HG03103 (cell line): Measurements from ENCODE around the gene TRPM2.
"Not testable (repeated sequence)": the region's sequence is repeated elsewhere in the genome, so short reads cannot be mapped to it uniquely, and the experiment has no call there.

Experiments
- ATAC-seq: cut with Tn5 transposase; IDR thresholded peaks from one replicate; pipeline ENCODE4 v1.9.1; 2021; ENCODE audit warnings: low read depth; ENCODE audit not compliant: unreplicated experiment

Gene TRPM2

DNA sequence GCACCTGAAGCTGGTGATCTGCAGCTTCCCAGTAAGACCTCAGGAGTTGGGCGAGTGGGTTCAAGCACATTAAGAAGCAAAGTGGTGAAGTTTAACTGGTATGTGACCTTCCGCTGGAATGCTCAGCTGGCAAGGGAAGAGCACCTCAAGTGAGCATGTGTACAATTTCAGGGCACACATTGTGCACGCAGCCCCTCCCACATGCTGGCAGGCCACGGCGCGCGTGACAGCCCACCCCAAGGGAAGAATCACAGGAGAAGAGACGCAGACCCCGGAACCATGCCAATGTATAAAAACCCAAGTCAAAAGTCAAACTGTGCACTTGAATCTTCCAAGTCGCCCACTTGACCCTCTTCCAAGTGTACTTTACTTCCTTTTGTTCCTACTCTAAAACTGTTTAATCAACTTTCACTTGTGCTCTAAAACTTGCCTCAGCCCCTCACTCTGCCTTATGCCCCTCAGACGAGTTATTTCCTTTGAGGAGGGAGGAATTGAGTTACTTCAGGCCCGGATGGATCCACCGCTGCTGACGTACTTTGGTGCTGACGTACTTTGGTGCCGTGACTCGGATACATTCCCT is 121.9 kb downstream of the TRPM2 start:
- ATAC-seq = no peak

DNA sequence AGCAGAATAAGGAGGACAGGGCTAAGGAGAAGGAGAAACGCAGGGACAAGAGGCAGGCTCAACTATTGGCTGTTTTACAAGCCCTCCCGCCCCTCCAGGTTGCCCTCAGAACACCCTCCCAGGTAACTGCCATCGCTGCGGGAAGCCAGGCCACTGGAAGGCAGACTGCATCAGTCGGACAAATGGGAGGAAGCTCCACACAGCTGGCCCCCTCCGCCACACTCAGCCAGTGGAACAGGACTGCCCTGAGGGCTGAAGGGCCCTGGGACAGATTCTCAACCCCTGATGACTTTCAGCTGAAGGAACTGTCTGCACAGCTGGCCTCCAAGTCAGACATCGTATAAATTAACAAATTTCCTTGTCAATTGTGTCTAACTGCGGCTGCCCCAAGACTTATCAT is 123.7 kb downstream of the TRPM2 start:
- ATAC-seq = no peak

DNA sequence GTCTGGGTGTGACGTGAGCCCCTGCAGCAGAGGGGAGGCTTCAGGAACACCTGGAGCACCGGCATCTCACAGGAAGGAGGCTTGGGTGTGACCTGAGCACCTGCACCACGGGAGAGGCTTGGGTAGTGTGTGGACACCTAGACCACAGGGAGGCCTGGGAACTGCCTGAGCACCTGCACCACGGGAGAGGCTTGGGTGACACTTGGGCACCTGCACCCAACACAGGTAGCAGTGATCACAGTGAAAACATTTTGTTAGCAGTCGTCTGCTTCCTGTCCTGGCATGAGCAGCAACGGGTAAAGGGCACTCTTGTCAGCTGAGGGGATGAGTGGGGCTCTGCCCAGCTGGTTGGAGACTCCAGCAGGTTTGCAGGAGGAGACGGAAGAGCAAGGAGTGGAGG is 124.3 kb downstream of the TRPM2 start:
- ATAC-seq = no peak

DNA sequence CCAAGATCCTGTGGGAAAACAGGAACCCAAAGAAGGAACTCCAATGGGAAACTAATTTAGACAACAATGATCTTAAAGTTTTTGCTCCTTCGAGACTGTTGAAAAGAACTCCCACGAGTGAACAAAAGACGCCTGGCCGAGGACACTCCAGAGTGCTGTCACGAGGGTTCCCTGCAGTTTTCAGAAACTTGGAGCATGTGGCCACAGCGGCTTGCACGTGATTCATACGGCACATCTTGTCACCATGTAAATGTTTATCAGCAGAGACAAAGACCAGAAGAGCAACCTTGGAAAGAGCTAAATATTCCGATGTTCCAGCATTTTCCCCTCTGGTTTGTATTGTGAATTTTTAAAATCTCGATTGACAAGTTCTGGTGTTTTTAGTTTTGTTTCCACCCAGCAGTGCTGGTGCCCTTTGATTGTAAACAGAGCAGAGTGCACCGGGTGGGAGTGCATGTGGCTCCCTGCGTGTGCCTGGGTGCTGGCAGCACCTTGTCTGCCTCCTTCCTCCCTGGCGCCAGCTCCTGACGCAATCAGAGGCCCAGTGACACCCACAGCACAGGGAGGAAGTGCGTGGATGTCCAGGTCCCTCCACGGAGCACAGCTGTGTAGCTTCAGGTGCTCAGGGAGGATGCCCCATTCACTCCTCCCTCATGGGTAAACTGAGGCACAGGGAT is 124.8 kb downstream of the TRPM2 start:
- ATAC-seq = no peak

DNA sequence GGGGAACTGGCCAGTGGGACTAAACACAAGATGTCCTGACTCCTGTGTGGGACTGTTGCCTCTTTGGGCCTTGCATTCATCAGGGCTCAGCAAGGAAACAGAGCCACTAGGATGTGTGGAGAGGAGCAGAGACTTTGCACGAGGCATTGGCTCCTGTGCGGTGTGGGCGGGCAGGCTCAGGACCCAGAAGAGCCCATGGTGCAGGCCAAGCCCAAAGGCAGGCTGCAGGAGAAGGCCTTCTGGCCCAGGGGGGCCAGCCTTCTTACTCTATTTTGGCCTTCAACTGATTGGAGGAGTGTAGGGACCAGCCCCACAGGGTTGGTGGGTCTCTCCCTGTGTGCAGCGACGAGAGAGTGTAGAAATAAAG is 125.4 kb downstream of the TRPM2 start:
- no peak for ATAC-seq

DNA sequence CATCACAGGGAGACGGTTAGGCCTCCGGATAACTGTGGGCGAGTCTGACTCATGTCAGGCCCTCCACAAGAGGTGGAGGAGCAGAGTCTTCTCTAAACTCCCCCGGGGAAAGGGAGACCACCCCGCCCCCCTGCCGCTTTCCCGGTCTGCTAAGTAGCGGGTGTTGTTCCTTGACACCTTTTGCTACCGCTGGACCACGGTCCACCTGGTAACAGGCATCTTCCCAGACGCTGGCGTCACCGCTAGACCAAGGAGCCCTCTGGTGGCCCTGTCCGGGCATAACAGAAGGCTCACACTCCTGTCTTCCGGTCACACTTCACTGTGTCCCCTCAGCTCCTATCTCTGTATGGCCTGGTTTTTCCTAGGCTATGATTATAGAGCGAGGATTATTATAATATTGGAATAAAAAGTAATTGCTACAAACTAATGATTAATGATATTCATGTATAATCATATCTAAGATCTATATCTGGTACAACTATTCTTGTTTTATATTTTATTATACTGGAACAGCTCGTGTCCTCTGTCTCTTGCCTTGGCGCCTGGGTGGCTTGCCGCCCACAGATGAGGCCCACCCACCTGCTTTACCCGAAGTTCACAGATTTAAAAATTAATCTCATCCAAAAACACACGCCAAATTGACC is 126.3 kb downstream of the TRPM2 start:
- ATAC-seq = not testable (repeated sequence)

DNA sequence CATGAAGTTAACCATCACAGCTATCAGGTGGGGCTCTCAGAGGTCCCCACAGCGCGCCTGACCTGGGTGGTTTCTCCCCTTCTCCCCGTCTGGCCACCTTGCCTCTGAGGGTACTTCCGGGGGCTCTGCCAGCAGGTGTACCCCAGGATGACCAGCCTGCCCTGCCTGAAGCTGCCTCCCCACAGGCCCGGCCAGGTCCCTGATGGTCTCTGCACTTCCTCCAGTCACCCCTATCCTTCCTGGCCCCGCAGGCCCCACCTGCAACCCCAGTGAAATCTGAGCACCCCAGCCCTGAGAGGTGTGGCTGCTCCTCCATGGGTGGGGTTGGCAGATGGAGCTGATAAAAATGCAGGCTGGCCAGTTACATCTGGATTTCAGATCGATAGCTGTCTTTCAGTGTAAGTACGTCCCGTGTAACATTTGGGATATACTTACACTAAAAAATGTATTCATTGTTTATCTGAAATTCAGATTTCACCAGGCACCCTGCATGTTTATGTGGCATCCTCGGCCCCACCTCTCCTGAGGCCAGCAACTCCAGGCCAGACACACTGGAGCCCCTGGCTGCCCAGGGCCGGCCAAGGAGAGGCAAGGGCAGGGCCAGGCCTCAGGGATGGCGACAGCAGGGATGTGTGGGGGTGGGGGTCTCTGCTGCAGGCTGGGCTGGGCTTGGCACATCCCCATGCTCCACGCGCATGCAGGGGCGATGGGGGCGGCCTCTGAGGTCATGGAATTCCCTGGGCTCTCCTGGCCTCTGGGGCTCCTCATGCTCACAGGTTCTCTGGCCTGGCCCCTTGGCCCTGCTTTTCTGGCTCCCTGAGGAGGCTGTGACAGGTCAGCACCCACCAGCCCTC is 127.0 kb downstream of the TRPM2 start:
- no peak for ATAC-seq

DNA sequence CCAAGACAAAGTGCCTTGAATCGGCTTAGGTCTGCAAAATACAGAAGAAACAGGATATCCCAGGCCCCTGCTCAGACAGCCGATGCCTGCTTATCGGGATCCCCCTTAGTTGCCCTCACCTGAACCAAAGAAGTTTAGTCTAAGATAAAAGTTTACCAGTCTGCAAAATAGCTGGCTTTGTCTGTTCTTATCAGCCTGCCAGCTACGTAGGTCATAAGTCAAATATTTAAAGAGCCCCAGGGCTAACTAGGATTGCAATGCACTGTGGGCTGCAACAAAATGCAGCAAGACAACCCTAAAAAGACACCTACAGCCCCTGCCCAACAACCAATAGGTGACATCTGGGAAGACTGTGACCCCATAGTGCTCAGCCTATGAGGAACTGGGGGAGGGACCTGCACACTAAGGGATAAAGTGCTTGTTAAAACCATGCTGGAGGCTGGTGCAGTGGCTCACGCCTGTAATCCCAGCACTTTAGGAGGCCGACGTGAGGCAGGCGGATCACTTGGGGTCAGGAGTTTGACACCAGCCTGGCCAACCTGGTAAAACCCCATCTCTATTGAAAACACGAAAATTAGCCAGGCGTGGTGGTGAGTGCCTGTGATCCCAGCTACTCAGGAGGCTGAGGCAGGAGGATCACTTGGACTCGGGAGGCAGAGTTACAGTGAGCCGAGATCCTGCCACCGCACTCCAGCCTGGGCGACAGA is 129.3 kb downstream of the TRPM2 start:
- ATAC-seq = no peak

DNA sequence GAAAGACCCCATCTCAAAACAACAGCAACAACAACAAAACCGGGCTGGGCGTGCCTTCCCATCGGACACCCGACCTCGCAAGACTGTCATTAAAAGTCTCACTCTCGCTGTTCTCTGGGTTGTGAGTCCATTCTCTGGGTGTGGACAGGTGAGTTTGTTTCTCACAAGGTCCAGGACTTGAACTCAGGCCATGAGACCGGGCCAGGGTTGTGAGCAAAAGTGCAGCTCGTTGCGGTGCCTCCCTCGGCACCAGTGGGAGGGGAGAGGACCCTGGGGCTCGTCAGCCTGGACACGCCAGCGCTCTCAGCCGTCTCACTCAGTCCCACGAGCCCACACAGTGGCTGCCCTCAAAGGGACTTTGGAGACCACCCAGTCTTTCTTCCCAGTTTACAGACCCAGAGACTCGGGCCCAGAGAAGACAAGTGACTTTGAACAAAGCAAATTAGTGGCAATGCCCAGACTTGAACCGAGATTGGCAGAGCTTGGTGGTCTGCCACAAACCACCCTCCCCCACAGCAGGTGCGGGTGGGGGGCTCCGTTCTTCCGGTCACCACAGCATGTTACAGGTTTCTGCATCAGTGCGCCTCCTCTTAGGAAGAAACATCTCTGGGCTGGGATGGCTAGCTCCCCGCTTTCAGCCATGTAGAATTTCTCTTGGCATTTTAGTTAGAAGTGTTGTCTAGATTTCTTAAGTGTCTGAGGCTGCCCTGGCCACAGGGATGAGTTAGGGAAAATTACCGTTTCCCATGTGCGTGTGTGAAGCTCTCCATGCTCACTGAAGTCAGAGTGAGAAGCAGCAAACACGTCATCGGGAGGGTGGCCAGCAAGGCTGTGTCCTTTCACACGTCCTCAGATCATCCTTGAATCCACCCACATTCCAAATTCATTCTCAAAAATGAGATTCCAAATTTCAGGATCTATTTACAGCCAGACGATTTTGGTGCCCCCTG is 130.1 kb downstream of the TRPM2 start:
- no peak for ATAC-seq

DNA sequence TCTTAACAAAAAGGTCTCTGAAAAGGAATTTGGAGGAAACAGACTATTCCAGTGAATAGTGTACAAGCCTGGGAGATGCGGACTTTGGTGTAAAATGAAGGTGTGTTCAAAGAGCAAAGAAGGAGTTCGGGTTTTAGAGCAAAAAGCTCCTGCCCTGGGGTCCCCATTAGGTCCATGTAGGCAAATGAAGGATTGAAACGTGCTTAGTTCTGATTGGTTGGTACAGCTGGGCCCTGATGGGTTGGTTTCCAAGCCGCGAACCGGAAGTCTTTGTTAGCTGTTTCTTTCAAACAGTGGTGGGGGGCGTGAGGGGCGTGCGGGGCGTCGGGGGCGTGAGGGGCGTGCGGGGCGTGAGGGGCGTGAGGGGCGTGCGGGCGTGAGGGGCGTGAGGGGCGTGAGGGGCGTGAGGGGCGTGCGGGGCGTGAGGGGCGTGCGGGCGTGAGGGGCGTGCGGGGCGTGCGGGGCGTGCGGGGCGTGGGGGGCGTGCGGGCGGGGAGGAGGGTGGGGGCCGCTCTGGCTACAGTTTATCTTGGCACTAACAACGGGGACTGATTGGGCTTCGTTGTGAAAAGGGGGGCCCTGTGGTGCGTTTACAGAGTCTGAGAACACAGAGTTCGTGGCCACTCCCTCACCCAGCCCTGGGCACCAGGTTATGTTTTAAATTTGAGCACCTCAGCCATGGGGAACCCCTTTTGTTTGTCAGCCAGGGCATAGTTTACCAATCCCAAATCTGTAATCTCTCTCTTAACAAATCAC is 131.3 kb downstream of the TRPM2 start:
- ATAC-seq = no peak

DNA sequence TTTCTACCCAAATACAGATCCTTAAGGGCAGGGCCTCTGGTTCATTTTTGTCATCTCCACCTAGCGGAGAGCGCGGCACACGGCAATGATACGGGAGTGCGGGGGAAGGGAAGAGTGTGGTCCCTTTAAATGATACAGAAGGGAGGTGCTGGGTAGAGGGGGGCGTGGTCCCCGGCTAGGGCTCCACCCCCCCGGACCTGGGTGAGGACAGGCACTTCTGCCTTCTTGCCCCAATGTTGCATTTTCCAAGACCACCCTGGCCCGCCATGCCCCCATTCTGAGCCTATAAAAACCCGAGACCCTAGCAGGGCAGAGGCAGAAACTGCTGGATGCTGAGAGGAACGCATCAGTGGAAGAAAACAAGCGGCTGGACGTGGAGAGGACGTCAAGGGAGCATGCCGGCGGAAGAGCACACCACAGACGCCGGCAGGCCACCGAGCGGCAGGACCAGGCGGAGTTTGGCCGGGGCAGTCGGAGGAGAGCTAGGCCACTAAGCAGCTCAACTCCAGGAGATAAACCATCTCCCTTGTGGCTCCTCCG is 131.9 kb downstream of the TRPM2 start:
- no peak for ATAC-seq

DNA sequence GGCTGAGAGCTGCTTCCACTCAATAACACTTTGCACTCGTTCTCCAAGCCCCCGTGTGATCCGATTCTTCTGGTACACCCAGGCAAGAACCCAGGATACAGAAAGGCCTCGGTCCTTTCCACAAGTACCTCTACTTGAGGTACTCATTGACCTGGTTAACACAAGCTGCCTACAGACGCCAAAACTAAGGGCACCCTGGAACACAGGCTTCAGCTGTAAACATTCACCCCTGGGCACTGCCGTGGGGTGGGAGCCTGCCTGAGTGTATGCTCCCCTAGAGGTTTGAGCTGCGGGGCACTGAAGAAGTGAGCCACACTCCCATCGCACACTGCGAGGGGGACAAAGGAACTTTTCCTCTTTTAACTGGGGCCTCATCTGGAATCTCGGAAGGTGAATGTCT is 132.4 kb downstream of the TRPM2 start:
- ATAC-seq = no peak

DNA sequence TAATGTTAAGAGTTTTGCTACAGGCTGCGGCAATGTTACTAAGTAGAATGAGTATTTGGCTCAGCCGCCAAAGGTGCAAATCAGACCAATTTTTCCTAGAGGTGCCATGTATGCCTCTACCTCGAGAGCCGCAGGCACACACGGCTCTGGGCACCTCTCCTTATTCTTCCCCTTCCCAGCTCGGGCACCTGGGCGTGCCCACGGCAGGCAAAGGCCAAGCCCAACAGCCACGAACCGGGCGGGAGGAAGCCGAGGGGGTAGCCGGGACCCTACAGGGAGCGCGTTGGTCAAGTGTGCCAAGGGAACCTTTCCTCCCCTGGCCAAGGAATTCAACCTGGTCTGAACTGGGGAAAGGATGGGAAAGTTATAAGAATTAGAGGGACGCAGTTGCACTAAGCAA is 132.9 kb downstream of the TRPM2 start:
- ATAC-seq = no peak

DNA sequence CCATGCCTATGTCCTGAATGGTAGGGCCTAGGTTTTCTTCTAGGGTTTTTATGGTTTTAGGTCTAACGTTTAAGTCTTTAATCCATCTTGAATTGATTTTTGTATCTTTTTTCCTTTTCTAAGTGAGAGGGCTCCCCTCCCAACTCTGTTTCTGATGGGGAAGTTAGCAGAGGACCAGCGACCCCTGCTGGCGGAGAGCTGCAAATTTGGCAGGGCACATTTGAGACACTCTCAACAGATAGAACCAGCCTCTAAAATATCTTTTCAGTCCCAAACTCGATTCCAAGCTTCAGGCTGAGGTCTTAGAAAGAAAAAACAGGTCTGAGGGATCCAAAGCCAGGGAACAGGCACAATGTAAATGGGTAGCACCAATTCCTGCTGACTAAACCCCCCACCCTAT is 134.4 kb downstream of the TRPM2 start:
- ATAC-seq = no peak

DNA sequence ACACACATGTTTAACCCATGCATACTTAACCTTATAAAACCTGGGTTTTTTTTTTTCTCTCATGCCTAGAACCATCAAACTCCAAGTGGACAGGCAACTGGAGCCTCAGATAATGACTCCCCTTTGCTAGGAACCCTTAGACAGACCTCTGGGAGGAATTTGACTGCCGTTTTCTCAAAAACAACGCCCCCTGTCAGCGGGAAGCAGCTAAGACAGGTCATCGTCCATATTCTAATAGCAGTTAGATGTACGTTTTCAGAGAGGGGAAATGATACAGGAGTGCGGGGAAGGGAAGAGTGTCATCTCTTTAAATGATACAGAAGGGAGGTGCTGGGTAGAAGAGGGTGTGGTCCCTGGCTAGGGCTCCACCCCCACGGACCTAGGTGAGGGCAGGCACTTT is 136.5 kb downstream of the TRPM2 start:
- no peak for ATAC-seq

DNA sequence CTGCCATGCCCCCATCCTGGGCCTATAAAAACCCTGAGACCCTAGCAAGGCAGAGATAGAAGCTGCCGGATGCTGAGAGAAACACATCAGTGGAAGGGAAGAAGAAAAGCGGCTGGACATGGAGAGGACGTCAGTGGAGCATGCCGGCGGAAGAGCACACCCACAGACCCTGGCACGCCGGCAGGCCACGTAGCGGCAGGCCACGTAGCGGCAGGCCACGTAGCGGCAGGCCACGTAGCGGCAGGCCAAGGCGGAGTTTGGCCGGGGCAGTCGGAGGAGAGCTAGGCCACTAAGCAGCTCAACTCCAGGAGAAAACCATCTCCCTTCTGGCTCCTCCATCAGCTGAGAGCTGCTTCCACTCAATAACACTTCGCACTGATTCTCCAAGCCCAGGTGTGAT is 137.0 kb downstream of the TRPM2 start:
- no peak for ATAC-seq

DNA sequence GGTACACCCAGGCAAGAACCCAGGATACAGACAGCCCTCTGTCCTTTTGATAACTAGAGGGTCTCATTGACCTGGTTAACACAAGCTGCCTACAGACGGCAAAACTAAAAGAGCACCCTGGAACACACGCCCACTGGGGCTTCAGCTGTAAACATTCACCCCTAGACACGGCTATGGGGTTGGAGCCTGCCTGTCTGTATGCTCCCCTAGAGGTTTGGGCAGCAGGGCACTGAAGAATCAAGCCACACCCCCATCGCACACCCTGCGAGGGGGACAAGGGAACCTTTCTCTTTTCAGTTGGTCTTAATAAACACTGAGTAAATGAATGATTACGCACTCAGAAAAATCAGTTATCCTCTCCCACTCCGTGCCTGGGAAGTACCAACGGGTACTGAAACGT is 137.4 kb downstream of the TRPM2 start:
- no peak for ATAC-seq
